ENCODE data around the gene GPN2. TPM values are rescaled to one million over a fixed set of nuclear protein-coding genes. Genes with fewer than 3 reads are reported as not detected.
"Not testable (repeated sequence)": the region's sequence is repeated elsewhere in the genome, so short reads cannot be mapped to it uniquely, and the experiment has no call there.

Gene GPN2
- total RNA-seq, 2 donors from 2014 or later: 32.6 to 38.5 TPM

GRCh38 chr1:26879793-26880192 is 10.3 kb downstream of the GPN2 start:
- H3K9me3 ChIP-seq (ENCODE audit: control insufficient read depth, low read length): no peaks in the 10 kb centered on the region
- H3K9me3 Mint-ChIP-seq: no peaks in the 10 kb centered on the region
- H3K36me3 ChIP-seq (ENCODE audit: control insufficient read depth, insufficient read depth, low read length): peaks cover 56% of the 10 kb centered on the region
- no peak overlapping the region for H3K4me3 ChIP-seq (ENCODE audit: low read length)
- H3K4me1 ChIP-seq (ENCODE audit: control insufficient read depth, insufficient read depth, low read length): no peaks in the 10 kb centered on the region
- H3K36me3 Mint-ChIP-seq (ENCODE audit: low read depth): peaks cover 48% of the 10 kb centered on the region
- DNase-seq: no peak
- H3K27ac ChIP-seq (ENCODE audit: low read depth, low read length): no peak overlapping the region
- H3K4me1 Mint-ChIP-seq: peaks cover 1% of the 10 kb centered on the region
- no peak overlapping the region for H3K9ac ChIP-seq (ENCODE audit: extremely low read depth, low read length, poor library complexity, severe bottlenecking)
- 94 to 100% methylated on average over 2 to 4 of the region's 4 CpGs for WGBS, 2 experiments (ENCODE audit: insufficient coverage in 1 of 2, insufficient read length in 1 of 2)
- TF ChIP-seq CTCF (conservative IDR thresholded peaks at IDR 0.05): no peak
- H3K4me3 Mint-ChIP-seq: no peak overlapping the region
- no peak overlapping the region for H3K27ac Mint-ChIP-seq
- no peaks in the 10 kb centered on the region for H3K27me3 ChIP-seq (ENCODE audit: control insufficient read depth, insufficient read depth, low read length, poor library complexity, severe bottlenecking)
- no peaks in the 10 kb centered on the region for H3K27me3 Mint-ChIP-seq (ENCODE audit: insufficient read depth)

- H3K4me3 Mint-ChIP-seq: no peak overlapping the region
- H3K36me3 ChIP-seq (ENCODE audit: control insufficient read depth, insufficient read depth, low read length): peaks cover 36% of the 10 kb centered on the region
- H3K4me1 Mint-ChIP-seq: peaks cover 1% of the 10 kb centered on the region
- TF ChIP-seq CTCF (conservative IDR thresholded peaks at IDR 0.05): no peak
- H3K27ac Mint-ChIP-seq: no peak overlapping the region
- H3K9me3 ChIP-seq (ENCODE audit: control insufficient read depth, low read length): no peaks in the 10 kb centered on the region
- H3K9ac ChIP-seq (ENCODE audit: extremely low read depth, low read length, poor library complexity, severe bottlenecking): no peak overlapping the region
- H3K27ac ChIP-seq (ENCODE audit: low read depth, low read length): no peak overlapping the region
- H3K27me3 Mint-ChIP-seq (ENCODE audit: insufficient read depth): no peaks in the 10 kb centered on the region
- H3K36me3 Mint-ChIP-seq (ENCODE audit: low read depth): peaks cover 24% of the 10 kb centered on the region
- no peaks in the 10 kb centered on the region for H3K4me1 ChIP-seq (ENCODE audit: control insufficient read depth, insufficient read depth, low read length)
- 79 to 100% methylated on average over 1 to 2 of the region's 2 CpGs for WGBS, 2 experiments (ENCODE audit: insufficient coverage in 1 of 2, insufficient read length in 1 of 2)
- H3K9me3 Mint-ChIP-seq: no peaks in the 10 kb centered on the region
- no peak overlapping the region for H3K4me3 ChIP-seq (ENCODE audit: low read length)
- DNase-seq: no peak
- H3K27me3 ChIP-seq (ENCODE audit: control insufficient read depth, insufficient read depth, low read length, poor library complexity, severe bottlenecking): no peaks in the 10 kb centered on the region
These were observed 12.8 kb downstream of the GPN2 start for GRCh38 chr1:26877326-26877725.

- Mint-ChIP-seq H3K4me3 (no peak overlapping the region), H3K27me3 (ENCODE audit: insufficient read depth) (no peaks in the 10 kb centered on the region), H3K9me3 (no peaks in the 10 kb centered on the region), H3K36me3 (ENCODE audit: low read depth) (peaks cover 13% of the 10 kb centered on the region), H3K27ac (peak overlapping the region; percentile 20), H3K4me1 (peaks cover 1% of the 10 kb centered on the region)
- no peaks in the 10 kb centered on the region for H3K4me1 ChIP-seq (ENCODE audit: control insufficient read depth, insufficient read depth, low read length)
- H3K27me3 ChIP-seq (ENCODE audit: control insufficient read depth, insufficient read depth, low read length, poor library complexity, severe bottlenecking): no peaks in the 10 kb centered on the region
- H3K27ac ChIP-seq (ENCODE audit: low read depth, low read length): no peak overlapping the region
- TF ChIP-seq CTCF (conservative IDR thresholded peaks at IDR 0.05): no peak
- no peak for DNase-seq
- H3K9ac ChIP-seq (ENCODE audit: extremely low read depth, low read length, poor library complexity, severe bottlenecking): no peak overlapping the region
- H3K9me3 ChIP-seq (ENCODE audit: control insufficient read depth, low read length): no peaks in the 10 kb centered on the region
- no peak overlapping the region for H3K4me3 ChIP-seq (ENCODE audit: low read length)
- WGBS, 2 experiments (ENCODE audit: insufficient coverage in 1 of 2, insufficient read length in 1 of 2): 70% methylated on average over 4 of the region's 4 CpGs
- peaks cover 22% of the 10 kb centered on the region for H3K36me3 ChIP-seq (ENCODE audit: control insufficient read depth, insufficient read depth, low read length)
These were observed 15.2 kb downstream of the GPN2 start for GRCh38 chr1:26874896-26875295.

- DNase-seq; H3K9me3 ChIP-seq (ENCODE audit: control insufficient read depth, low read length); H3K4me3 ChIP-seq (ENCODE audit: low read length); H3K4me1 ChIP-seq (ENCODE audit: control insufficient read depth, insufficient read depth, low read length); H3K4me3 Mint-ChIP-seq; H3K9me3 Mint-ChIP-seq; H3K4me1 Mint-ChIP-seq; H3K27me3 ChIP-seq (ENCODE audit: control insufficient read depth, insufficient read depth, low read length, poor library complexity, severe bottlenecking); H3K9ac ChIP-seq (ENCODE audit: extremely low read depth, low read length, poor library complexity, severe bottlenecking); H3K27ac Mint-ChIP-seq; H3K27me3 Mint-ChIP-seq (ENCODE audit: insufficient read depth); H3K27ac ChIP-seq (ENCODE audit: low read depth, low read length); H3K36me3 Mint-ChIP-seq (ENCODE audit: low read depth): not testable (repeated sequence)
- 94% methylated on average over 2 of the region's 2 CpGs; no CpG with 5 or more reads in 1 of the 2 experiments for WGBS, 2 experiments (ENCODE audit: insufficient coverage in 1 of 2, insufficient read length in 1 of 2)
- H3K36me3 ChIP-seq (ENCODE audit: control insufficient read depth, insufficient read depth, low read length): peaks cover 14% of the 10 kb centered on the region
These were observed 17.0 kb downstream of the GPN2 start for GRCh38 chr1:26873097-26873496.
